Limb (tissue), 2 donors: Measurements from ENCODE around the gene KLRC3.
A peak's percentile ranks its signal among the peaks of the same experiment; 100 is the strongest.
"Not testable (repeated sequence)": the region's sequence is repeated elsewhere in the genome, so short reads cannot be mapped to it uniquely, and the experiment has no call there.

ENCODE experiments used
- DNase-seq, 2 donors: peaks; one replicate each; pipeline ENCODE4 v3.0.0-alpha.2; 2016; ENCODE audit errors: extremely low spot score in 2 of 2

The KLRC3 gene

GRCh38 chr12:10420334-10420733, at the start of gene KLRC3:
KLRC3 (minus strand) TSS chr12:10420595; CDS start chr12:10420550, 45 bp downstream.
- DNase-seq = not testable (repeated sequence)

DNA sequence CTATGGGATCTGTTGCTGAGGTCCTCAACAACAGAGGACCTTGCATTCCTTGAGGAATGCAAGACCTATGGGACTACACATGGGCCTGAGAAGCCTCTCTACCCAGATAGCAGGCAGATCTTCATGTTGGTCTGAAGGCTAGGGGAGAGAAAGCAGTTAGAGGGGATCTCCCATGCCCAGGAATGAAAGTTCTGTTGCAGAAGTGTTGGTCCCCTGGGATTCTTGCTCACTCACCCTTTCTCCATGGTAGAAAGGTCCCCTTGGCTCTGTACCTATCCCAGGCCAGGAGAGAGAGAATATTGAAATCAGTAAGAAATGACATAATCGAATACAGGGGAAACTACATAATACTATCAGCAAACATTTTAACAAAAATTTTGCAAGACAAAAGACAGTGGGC, 49.3 kb upstream of the KLRC3 start:
- no peak for DNase-seq

DNA sequence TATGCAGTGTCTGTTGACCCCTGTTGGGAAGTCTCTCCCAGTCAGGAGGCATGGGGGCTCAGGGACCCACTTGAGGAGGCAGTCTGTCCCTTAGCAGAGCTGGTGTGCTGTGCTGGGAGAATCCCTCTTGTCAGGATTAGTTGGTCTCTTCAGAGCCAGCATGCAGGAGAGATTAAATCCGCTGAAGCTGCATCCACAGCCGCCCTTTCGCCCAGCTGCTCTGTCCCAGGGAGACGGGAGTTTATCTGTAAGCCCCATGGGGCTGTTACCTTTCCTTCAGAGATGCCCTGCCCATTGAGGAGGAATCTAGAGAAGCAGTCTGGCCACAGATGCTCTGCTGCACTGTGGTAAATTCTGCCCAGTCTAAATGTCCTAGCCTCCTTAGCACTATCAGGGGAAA, 45.9 kb upstream of the KLRC3 start:
- no peak for DNase-seq

- DNase-seq = no peak
These were observed 37.4 kb upstream of the KLRC3 start for GRCh38 chr12:10457760-10458159.

DNA sequence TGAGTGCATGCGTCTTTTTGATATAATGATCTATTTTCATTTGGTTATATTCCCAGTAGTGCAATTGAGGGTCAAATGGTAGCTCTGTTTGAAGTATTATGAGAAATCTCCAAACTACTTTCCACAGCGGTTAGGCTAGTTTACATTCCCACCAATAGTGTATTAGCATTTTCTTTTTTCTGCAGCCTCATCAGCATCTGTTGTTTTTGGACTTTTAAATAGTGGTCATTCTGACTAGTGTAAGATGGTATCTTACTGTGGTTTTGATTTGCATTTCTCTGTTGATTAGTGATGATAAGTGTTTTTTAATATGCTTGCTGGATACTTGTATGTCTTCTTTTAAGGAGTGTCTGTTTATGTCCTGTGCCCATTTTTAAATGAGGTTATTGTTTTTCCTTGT, 36.5 kb upstream of the KLRC3 start:
- no peak for DNase-seq

DNA sequence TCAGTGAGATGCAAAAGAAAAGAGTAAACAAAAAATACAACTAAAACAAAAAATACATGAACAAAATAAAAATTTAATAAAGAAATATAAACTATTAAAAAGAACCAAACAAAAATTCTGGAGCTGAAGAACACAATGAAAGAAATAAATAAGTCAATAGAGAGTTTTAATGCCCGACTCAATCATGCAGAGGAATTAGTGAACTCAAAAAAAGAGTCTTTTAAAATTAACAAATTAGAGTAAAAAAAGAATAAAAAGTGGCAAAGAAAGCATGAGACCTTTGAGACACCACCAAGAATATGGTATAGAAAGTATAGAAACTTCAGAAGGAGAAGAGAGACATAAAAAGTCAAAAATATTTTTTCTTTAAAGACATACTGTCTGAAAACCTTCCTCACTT, 35.4 kb upstream of the KLRC3 start:
- no peak for DNase-seq

GRCh38 chr12:10454531-10454930, 34.1 kb upstream of the KLRC3 start:
- no peak for DNase-seq

DNA sequence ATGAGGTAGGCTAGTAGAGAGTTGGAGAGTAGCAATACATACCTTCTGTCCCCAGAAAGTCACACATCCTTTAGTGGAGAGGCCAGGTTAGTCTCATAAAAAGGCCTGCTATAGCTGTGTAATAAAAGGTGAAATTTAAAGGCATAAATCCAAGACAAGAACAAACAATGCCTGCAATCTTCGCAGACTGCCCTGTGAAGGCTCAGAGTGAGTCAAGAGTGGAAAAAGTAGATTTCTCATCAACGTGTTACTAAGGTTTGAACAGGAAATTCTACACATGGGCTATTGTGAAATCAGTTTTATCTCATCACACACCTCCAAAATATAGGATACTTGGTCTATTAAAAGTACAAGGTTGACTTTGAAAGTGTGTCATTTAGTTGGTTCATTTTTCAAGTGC, 32.8 kb upstream of the KLRC3 start, which contains the start of gene KLRC1:
KLRC1 (minus strand) TSS at position 222 of the 400 bp plus-strand sequence. CDS start 2,221 bp downstream, outside the sequence.
- DNase-seq = no peak

DNA sequence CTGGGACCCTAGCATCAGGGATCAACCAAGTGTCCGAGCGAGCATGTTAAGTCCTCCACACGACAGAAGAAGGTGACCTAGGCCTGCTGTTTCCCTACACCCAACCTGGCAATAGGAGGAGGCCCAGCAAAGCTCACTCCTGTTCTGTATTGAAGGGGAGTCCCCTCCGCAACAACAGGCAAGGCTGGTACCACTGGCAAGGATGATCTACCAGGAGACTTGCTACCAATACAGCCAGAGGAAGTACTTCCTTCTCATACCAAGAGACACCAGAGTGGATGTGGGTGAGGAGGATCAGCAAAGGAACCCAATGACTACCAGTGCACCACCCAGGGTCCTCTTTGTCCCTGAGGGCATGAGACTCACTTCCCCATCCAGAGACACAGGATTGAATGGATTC, 27.8 kb upstream of the KLRC3 start:
- no peak for DNase-seq

DNA sequence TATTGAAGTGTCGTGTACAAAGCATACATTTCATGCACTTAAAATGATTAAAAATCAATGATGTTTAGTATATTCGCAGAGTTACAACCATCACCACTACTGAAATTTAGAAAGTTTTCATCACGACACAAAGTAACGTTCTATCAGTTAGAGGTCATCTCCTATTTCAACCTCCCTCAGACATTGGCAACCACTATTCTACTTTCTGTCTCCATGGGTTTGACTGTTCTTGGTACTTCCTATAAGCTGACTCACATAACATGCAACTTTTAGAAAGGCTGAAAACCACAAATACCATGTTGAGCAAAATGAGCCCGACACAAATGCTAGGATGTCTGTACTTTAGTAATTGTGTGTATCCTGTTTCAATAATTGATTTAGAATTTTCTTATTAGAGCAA, 25.7 kb upstream of the KLRC3 start:
- DNase-seq = not testable (repeated sequence)

DNA sequence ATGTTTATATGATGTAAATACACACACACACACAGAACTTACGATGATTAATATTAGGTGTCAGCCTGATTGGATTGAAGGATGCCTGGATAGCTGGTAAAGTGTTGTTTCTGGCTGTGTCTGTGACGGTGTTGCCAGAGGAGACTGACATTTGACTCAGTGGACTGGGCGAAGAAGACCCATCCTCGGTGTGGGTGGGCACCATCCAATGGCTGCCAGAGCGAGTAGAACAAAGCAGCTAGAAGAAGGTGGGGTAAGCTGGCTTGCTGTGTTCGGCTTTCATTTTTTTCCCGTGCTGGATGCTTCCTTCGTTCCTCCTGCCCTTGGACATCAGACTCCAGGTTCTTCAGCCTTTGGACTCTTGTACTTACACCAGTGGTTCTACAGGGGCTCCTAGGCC, 20.7 kb upstream of the KLRC3 start:
- DNase-seq = peak in 1 of 2 donors; percentile 13

DNA sequence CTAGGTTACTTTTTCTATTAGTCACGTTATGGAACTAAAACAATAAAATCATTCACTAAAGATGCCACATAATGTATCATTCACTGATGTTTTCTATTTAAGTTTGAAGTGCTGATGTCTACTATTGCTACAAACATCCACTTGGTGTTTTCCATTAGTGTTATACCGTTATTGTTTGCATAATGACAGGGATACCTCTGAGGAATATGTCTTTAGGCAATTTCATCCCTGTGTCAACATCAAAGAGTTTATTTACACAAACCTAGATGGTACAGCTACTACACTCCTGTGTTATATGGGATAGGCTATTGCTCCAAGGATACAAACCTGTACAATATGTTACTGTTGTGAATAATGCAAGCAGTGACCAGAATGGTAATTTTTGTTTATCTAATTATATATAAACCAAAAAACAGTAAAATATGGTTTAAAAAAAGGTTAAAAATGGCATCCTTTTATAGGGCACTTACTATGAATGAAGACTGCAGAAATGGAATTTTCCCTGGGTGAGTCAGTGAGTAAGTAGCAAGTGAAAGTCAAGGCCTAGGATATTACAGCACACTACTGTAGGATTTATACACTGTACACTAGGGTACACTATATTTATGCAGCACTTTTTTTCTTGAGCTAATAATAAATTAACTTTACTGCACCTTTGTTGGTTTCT, 19.3 kb upstream of the KLRC3 start:
- not testable (repeated sequence) for DNase-seq

GRCh38 chr12:10437601-10438000, 17.2 kb upstream of the KLRC3 start:
- not testable (repeated sequence) for DNase-seq

GRCh38 chr12:10435816-10436215, 15.4 kb upstream of the KLRC3 start, which contains the start of gene KLRC2:
KLRC2 (minus strand) TSS chr12:10436010; CDS start chr12:10435986, 24 bp downstream.
- DNase-seq = peak; percentile 6 to 24

DNA sequence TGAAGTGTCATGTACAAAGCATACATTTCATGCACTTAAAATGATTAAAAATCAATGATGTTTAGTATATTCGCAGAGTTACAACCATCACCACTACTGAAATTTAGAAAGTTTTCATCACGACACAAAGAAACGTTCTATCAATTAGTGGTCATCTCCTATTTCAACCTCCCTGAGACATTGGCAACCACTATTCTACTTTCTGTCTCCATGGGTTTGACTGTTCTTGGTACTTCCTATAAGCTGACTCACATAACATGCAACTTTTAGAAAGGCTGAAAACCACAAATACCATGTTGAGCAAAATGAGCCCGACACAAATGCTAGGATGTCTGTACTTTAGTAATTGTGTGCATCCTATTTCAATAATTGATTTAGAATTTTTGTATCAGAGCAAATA, 10.2 kb upstream of the KLRC3 start:
- DNase-seq = not testable (repeated sequence)

DNA sequence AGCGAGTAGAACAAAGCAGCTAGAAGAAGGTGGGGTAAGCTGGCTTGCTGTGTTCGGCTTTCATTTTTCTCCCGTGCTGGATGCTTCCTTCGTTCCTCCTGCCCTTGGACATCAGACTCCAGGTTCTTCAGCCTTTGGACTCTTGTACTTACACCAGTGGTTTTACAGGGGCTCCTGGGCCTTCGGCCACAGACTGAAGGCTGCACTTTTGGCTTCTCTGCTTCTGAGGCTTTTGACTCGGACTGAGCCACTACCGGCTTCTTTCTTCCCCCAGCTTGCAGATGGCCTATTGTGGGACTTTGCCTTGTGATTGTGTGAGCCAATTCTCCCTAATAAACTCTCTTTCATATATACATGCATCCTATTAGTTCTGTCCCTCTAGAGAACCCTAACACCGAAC, 5.5 kb upstream of the KLRC3 start:
- DNase-seq = not testable (repeated sequence)

DNA sequence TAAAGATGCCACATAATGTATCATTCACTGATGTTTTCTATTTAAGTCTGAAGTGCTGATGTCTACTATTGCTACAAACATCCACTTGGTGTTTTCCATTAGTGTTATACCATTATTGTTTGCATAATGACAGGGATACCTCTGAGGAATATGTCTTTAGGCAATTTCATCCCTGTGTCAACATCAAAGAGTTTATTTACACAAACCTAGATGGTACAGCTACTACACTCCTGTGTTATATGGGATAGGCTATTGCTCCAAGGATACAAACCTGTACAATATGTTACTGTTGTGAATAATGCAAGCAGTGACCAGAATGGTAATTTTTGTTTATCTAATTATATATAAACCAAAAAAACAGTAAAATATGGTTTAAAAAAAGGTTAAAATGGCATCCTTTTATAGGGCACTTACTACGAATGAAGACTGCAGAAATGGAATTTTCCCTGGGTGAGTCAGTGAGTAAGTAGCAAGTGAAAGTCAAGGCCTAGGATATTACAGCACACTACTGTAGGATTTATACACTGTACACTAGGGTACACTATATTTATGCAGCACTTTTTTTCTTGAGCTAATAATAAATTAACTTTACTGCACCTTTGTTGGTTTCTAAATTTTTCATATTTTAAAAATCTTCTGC, 4.0 kb upstream of the KLRC3 start:
- not testable (repeated sequence) for DNase-seq

- not testable (repeated sequence) for DNase-seq
These were observed 1.8 kb upstream of the KLRC3 start for GRCh38 chr12:10422159-10422558.

GRCh38 chr12:10409392-10409791, 11.0 kb downstream of the KLRC3 start, which contains the start of gene KLRC4:
KLRC4 (minus strand) TSS chr12:10409757; CDS start chr12:10409575, 182 bp downstream.
- no peak for DNase-seq

DNA sequence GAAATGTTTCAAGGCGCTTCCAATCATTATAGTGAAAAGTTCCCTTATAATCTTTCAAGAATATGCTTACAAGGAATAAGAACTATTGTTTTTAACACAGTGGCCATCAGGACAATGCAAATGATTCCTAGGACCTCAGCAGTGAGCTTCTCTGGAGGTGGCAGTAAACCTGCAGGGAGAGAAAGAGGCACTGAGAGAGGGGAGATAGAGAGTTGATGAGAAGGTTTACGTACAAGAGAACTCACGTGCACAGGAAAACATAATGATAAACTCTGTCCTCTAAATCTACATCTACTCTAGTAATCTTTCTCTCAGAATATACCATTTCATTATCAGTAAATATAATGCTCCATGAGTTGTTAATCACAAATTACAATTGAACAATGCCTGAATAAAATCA, 11.6 kb downstream of the KLRC3 start:
- DNase-seq = no peak

DNA sequence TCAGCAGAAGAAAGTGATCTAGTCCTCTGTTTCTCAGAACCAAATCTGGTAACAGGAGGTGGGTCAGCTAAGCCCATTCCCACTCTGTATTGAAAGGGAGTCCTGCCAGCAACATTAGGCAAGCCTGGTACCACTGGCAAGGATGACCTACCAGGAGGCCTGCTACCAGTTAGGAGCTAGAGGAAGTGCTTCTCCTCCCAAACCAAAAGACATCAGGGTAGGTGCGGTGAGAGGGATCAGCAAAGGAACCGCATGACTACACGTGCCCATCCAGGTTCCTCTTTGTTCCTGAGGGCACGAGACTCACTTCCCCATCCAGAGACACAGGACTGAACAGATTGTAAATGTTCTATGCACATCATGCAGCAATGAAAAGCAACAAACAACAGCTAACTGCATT, 13.7 kb downstream of the KLRC3 start:
- DNase-seq = no peak

DNA sequence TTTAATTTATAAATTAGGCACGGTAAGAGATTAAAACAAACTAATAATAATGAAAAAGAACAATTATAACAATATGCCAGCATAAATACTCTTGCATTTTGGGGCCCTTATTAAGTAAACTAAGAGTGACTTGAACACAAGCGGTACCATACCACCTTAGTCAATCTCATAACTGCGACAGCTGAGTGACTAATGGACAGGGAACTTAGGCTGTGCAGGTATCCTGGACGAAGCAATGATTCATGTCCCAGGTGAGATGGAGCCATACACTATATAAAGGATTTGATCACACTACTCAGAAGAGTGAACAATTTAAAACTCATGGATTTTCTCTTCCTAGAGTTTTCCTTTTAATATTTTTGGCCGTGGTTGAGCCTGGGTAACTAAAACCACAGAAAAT, 15.1 kb downstream of the KLRC3 start:
- DNase-seq = no peak

DNA sequence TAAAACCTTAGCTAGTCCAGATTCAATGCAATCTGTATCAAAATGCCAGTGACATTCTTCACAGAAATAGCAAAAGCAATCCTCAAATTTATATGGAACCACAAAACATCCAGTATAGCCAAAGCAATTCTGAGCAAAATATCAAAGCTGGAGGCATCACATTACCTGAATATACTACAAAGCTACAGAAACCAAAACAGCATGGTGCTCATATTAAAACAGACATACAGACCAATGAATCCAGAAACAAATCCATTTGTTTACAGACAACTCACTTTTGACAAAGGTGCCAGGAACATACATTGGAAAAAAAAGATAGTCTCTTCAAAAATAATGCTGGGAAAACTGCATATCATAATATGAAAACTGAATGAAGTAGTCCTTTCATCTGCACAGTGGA, 15.6 kb downstream of the KLRC3 start:
- DNase-seq = no peak
